HCT116 (cell line): ENCODE measurements around the gene PAOX. TPM values are rescaled to one million over a fixed set of nuclear protein-coding genes. Genes with fewer than 3 reads are reported as not detected.

Experiments used
- ATAC-seq: fragments of 200-7000 bp; cut with Tn5 transposase; 2 replicates; pipeline ENCODE4 v1.9.1; 2020; ENCODE audit warnings: mild to moderate bottlenecking, moderate library complexity
- BruUV-seq: library from RNA; stranded (reverse); fragments of 400-500 nt; replicated peaks from 2 replicates; lab custom pipeline; 2021; lab: Mats Ljungman, UMichigan
- CTCF ChIA-PET: fragments of 300-600 bp; sonication (Branson Sonifier 250); formaldehyde crosslinking; loops from one replicate; lab custom pipeline; 2021; ENCODE audit warnings: antibody characterized with exemption; lab: Charles Lee
- POLR2A ChIA-PET: fragments of 300-600, 350-600 bp; sonication (Branson Sonifier 250); formaldehyde crosslinking; loops from one replicate; lab custom pipeline; 2021; ENCODE audit warnings: antibody characterized with exemption; lab: Charles Lee
- RAD21 ChIA-PET, 2 experiments: fragments of 300-600 bp; sonication (Branson Sonifier 250); formaldehyde crosslinking; loops; one replicate each; lab custom pipeline; 2023; ENCODE audit warnings: low total read pairs in 2 of 2; ENCODE audit not compliant: uncharacterized antibody in 2 of 2, unreplicated experiment in 2 of 2, low non-redundant PET in 1 of 2; lab: Charles Lee
- DNase-seq: peaks from one replicate; pipeline ENCODE4 v3.0.0-alpha.2; 2010; ENCODE audit warnings: low read depth, low spot score
- H2AFZ ChIP-seq: fragments of 200-600 bp; shearing (Covaris generic), sonication (generic); 2 replicates; pipeline ENCODE4 v1.6.1; 2017; ENCODE audit warnings: low read depth, mixed run types, mixed read lengths, antibody characterized with exemption, low read length; ENCODE audit not compliant: poor library complexity, severe bottlenecking
- H3K27ac ChIP-seq: 2 replicates; pipeline ENCODE4 v1.5.1; 2012; ENCODE audit warnings: low read depth, low read length
- H3K27me3 ChIP-seq: fragments of 200-600 bp; sonication (generic); 2 replicates; pipeline ENCODE4 v1.6.1; 2016; ENCODE audit warnings: mixed run types, low read length, mixed read lengths; ENCODE audit not compliant: insufficient read depth
- H3K36me3 ChIP-seq, 2 experiments: fragments of 200-500 bp in 1 of 2; fragments of 200-600 bp in 1 of 2; sonication (Bioruptor generic) in 1 of 2; sonication (generic) in 1 of 2; 2 replicates each; pipeline versions ENCODE4 v1.5.1 to v1.6.1; 2014 to 2016; ENCODE audit warnings: low read length in 2 of 2, inconsistent platforms in 1 of 2, mixed read lengths in 1 of 2, mixed run types in 1 of 2; ENCODE audit not compliant: insufficient read depth in 2 of 2, control insufficient read depth in 1 of 2
- H3K4me1 ChIP-seq, 2 experiments: fragments of 200-600 bp in 1 of 2; sonication (generic) in 1 of 2; 2 replicates each; pipeline versions ENCODE4 v1.5.1 to v1.6.1; 2012 to 2017; ENCODE audit warnings: low read length in 2 of 2, inconsistent platforms in 1 of 2, mild to moderate bottlenecking in 1 of 2, mixed read lengths in 1 of 2, mixed run types in 1 of 2, moderate library complexity in 1 of 2; ENCODE audit not compliant: insufficient read depth in 2 of 2, control insufficient read depth in 1 of 2
- H3K4me2 ChIP-seq: fragments of 200-600 bp; sonication (generic); 2 replicates; pipeline ENCODE4 v1.6.1; 2017; ENCODE audit warnings: mixed run types, low read length, mixed read lengths
- H3K4me3 ChIP-seq, 2 experiments: fragments of 200-600 bp in 1 of 2; sonication (generic) in 1 of 2; replicated peaks in 1 of 2; 2 replicates each; pipeline ENCODE4 v1.5.1; 2011 to 2016; ENCODE audit warnings: low read length in 2 of 2, control low read depth in 1 of 2, low read depth in 1 of 2, mild to moderate bottlenecking in 1 of 2, mixed read lengths in 1 of 2, mixed run types in 1 of 2
- H3K79me2 ChIP-seq: fragments of 200-600 bp; sonication (generic); 2 replicates; pipeline ENCODE4 v1.6.1; 2017; ENCODE audit warnings: mild to moderate bottlenecking, mixed run types, low read length, moderate library complexity, mixed read lengths; ENCODE audit not compliant: insufficient read depth
- H3K9ac ChIP-seq: fragments of 200-600 bp; sonication (generic); 2 replicates; pipeline ENCODE4 v1.6.1; 2016; ENCODE audit warnings: low read length, mixed read lengths
- H3K9me2 ChIP-seq: fragments of 200-600 bp; sonication (generic), shearing (Covaris generic); 2 replicates; pipeline ENCODE4 v1.6.1; 2017; ENCODE audit warnings: mixed run types, mild to moderate bottlenecking, moderate library complexity; ENCODE audit not compliant: insufficient read depth
- H3K9me3 ChIP-seq, 2 experiments: fragments of 200-500 bp in 1 of 2; fragments of 200-600 bp in 1 of 2; sonication (Bioruptor generic) in 1 of 2; sonication (generic) in 1 of 2; 2 replicates each; pipeline ENCODE4 v1.6.1; 2014 to 2017; ENCODE audit warnings: low read length in 2 of 2, mixed read lengths in 2 of 2, inconsistent platforms in 1 of 2, low read depth in 1 of 2, mild to moderate bottlenecking in 1 of 2, mixed run types in 1 of 2, moderate library complexity in 1 of 2; ENCODE audit not compliant: control insufficient read depth in 1 of 2, insufficient read depth in 1 of 2
- H4K20me1 ChIP-seq: fragments of 200-600 bp; sonication (generic), shearing (Covaris generic); 2 replicates; pipeline ENCODE4 v1.6.1; 2017; ENCODE audit warnings: mixed run types, mild to moderate bottlenecking, moderate library complexity; ENCODE audit not compliant: insufficient read depth
- CEBPB ChIP-seq: IDR thresholded peaks from 2 replicates; pipeline ENCODE4 v1.6.1; 2012; ENCODE audit warnings: low read depth
- FOSL1 ChIP-seq: IDR thresholded peaks from 2 replicates; pipeline ENCODE4 v1.6.1; 2012; ENCODE audit warnings: low read depth
- JUND ChIP-seq: IDR thresholded peaks from 2 replicates; pipeline ENCODE4 v1.6.1; 2012
- SRF ChIP-seq: IDR thresholded peaks from 2 replicates; pipeline ENCODE4 v1.6.1; 2012; ENCODE audit warnings: low read depth
- intact Hi-C: fragments of 100-400 bp; cut with micrococcal nuclease; formaldehyde crosslinking; loops from 2 replicates; pipeline ENCODE4 v1.10.0; 2022
- total RNA-seq: library from RNA; stranded (reverse); gene quantifications from one replicate; pipeline ENCODE4 v1.2.1, GENCODE V29; 2021; ENCODE audit not compliant: unreplicated experiment
- TF ChIP-seq, protein P1 (sequence below): IDR thresholded peaks from 2 replicates; pipeline ENCODE4 v1.6.1; 2012
- TF ChIP-seq, protein P2 (sequence below): IDR thresholded peaks from 2 replicates; pipeline ENCODE4 v1.6.1; 2012
- TF ChIP-seq, protein P3 (sequence below): IDR thresholded peaks from 2 replicates; pipeline ENCODE4 v1.6.1; 2012; ENCODE audit warnings: low read depth

Gene PAOX
- total RNA-seq, 1 experiment from 2014 or later, result 3.5 TPM

DNA sequence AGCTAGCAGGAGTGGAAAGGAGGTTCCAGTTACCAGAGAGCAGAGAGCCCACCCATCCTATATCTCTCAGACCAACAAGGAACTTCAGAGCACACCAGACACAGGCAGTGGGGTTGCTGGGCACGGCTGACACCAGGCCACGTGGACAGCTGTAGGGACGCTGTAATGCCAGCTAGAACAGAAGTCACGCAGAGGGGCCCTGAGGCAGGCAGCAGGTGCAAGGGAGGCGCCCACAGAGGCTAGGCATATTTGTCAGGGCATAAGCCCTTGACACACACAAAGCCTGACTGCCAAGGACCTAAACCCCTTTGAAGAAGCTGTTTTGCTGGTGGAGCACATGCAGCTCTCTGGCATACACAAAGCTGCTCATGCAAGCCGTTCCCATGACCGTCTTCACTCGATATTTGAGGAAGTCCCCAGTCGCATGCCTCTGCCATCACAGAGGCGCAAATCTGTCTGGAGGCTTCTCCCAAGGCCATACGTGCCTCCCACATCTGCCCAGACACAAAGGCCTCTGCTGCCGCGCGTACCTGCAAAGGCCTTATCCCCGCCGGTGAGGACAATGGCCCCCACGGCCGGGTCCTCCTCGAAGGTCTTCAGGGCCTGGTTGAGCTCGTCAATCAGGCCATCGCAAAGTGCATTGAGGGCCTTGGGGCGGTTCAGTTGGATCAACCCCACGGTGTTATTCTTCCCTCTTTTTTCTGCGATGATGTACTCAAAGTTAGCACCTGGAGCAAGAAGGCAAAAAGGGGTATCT, 8.9 kb upstream of the PAOX start:
- no peaks in the 10 kb centered on the region for H3K9me2 ChIP-seq
- H4K20me1 ChIP-seq, result no peaks in the 10 kb centered on the region
- no peak overlapping the region for H3K4me2 ChIP-seq
- no peak overlapping the region for H2AFZ ChIP-seq
- H3K36me3 ChIP-seq, result no peaks in the 10 kb centered on the region; a peak in 2 of 4 replicates
- RAD21 ChIA-PET, result no interaction called here
- POLR2A ChIA-PET, result interaction anchor here (1.1 kb wide), 1 partner anchor 13 kb away, joined by 3 read pairs; the partner anchor contains the start of gene FUOM
- TF ChIP-seq, protein P1, sequence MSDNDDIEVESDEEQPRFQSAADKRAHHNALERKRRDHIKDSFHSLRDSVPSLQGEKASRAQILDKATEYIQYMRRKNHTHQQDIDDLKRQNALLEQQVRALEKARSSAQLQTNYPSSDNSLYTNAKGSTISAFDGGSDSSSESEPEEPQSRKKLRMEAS, result no peak
- no peak for TF ChIP-seq JUND
- TF ChIP-seq, protein P2, sequence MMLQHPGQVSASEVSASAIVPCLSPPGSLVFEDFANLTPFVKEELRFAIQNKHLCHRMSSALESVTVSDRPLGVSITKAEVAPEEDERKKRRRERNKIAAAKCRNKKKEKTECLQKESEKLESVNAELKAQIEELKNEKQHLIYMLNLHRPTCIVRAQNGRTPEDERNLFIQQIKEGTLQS, result no peak
- no peak overlapping the region for H3K27ac ChIP-seq
- no peaks in the 10 kb centered on the region for H3K9me3 ChIP-seq
- BruUV-seq, result TSS peak; percentile 35
- intact Hi-C loops, result no loop called here
- no peak overlapping the region for H3K4me3 ChIP-seq
- CTCF ChIA-PET, result no interaction called here
- no peak for DNase-seq
- no peaks in the 10 kb centered on the region for H3K27me3 ChIP-seq
- 0 out of 2 replicates have a peak, but pooled peaks cover 4% of the 10 kb centered on the region for H3K79me2 ChIP-seq
- H3K9ac ChIP-seq, result no peak overlapping the region
- ATAC-seq, result no peak
- H3K4me1 ChIP-seq, result peaks cover 0 to 4% of the 10 kb centered on the region in 2 experiments; a peak in 2 of 4 replicates

DNA sequence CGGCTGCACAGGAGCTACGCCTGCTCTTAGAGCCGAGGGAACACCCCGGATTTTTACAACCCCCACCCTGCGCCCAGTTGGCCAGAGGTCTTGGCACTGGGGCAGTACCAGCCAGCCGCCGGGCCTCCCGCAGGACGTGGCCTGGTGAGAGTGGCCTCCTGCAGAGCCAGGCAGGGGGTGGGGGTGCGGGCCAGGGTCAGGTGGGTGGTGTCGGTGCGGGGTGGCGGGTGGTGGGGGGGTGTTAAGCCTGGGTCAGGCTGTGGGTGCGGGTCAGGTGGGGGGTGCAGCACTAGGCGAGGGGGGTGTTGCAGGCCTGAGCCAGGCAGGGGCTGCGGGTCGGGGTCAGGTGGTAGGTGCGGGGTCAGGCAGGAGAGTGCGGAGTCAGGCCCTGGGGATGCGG, 6.6 kb upstream of the PAOX start:
- RAD21 ChIA-PET, result no interaction called here
- H3K9me3 ChIP-seq, result no peaks in the 10 kb centered on the region
- POLR2A ChIA-PET, result no interaction called here
- peak overlapping the region; percentile 40 to 57; a peak in 3 of 4 replicates for H3K4me3 ChIP-seq
- no peak for ATAC-seq
- no peak for DNase-seq
- TF ChIP-seq JUND, result no peak
- no peak for TF ChIP-seq SRF
- TF ChIP-seq, protein P3, sequence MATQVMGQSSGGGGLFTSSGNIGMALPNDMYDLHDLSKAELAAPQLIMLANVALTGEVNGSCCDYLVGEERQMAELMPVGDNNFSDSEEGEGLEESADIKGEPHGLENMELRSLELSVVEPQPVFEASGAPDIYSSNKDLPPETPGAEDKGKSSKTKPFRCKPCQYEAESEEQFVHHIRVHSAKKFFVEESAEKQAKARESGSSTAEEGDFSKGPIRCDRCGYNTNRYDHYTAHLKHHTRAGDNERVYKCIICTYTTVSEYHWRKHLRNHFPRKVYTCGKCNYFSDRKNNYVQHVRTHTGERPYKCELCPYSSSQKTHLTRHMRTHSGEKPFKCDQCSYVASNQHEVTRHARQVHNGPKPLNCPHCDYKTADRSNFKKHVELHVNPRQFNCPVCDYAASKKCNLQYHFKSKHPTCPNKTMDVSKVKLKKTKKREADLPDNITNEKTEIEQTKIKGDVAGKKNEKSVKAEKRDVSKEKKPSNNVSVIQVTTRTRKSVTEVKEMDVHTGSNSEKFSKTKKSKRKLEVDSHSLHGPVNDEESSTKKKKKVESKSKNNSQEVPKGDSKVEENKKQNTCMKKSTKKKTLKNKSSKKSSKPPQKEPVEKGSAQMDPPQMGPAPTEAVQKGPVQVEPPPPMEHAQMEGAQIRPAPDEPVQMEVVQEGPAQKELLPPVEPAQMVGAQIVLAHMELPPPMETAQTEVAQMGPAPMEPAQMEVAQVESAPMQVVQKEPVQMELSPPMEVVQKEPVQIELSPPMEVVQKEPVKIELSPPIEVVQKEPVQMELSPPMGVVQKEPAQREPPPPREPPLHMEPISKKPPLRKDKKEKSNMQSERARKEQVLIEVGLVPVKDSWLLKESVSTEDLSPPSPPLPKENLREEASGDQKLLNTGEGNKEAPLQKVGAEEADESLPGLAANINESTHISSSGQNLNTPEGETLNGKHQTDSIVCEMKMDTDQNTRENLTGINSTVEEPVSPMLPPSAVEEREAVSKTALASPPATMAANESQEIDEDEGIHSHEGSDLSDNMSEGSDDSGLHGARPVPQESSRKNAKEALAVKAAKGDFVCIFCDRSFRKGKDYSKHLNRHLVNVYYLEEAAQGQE, result no peak
- TF ChIP-seq CEBPB, result no peak
- no peak for TF ChIP-seq FOSL1
- H3K36me3 ChIP-seq, result no peaks in the 10 kb centered on the region
- no peak overlapping the region for H3K27ac ChIP-seq
- H2AFZ ChIP-seq, result no peak overlapping the region
- H3K9ac ChIP-seq, result no peak overlapping the region
- intact Hi-C loops, result no loop called here
- H4K20me1 ChIP-seq, result no peaks in the 10 kb centered on the region
- 0 out of 2 replicates have a peak, but pooled peaks cover 4% of the 10 kb centered on the region for H3K79me2 ChIP-seq
- no peaks in the 10 kb centered on the region for H3K27me3 ChIP-seq
- CTCF ChIA-PET, result no interaction called here
- peaks cover 0 to 4% of the 10 kb centered on the region in 2 experiments; a peak in 2 of 4 replicates for H3K4me1 ChIP-seq
- no peaks in the 10 kb centered on the region for H3K9me2 ChIP-seq
- BruUV-seq, result no TSS peak
- H3K4me2 ChIP-seq, result peak overlapping the region; percentile 48
